Measurements from ENCODE around the gene DTX1. TPM values are rescaled to one million over a fixed set of nuclear protein-coding genes. Genes with fewer than 3 reads are reported as not detected.

Gene DTX1
- total and polyA plus RNA-seq, 4 donors: 14.4 to 83.5 (median 48.3) TPM

DNA sequence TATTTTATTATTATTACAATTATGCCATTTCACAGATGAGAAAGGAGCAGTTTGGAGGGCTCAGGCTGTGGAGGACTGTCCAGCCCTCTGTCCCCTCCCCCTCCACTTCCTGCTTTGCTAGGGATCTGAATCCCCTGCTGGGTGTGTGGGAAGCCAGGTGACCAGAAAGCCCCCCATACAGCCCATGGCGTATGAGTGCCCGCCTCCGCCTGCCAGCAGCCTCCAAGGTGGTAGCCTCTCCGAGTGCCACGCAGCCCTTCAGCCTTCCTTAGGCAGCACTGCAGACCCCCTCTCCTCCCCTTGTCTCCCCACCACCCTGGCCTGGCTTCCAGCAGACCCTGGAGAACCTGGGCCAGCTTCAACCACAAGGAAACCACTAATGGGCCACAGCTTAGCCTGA is 12.6 kb downstream of the DTX1 start:
- H3K9me3 ChIP-seq (ENCODE audit: control insufficient read depth, insufficient read depth, low read length): no peaks in the 10 kb centered on the region
- H3K4me1 ChIP-seq (ENCODE audit: control insufficient read depth, insufficient read depth, low read length): peaks cover 63% of the 10 kb centered on the region
- H3K36me3 ChIP-seq (ENCODE audit: control insufficient read depth, insufficient read depth, low read length): peaks cover 39% of the 10 kb centered on the region
- no peak overlapping the region for H3K4me3 ChIP-seq (ENCODE audit: low read depth, low read length)
- WGBS (ENCODE audit: insufficient coverage): 71% methylated on average over 5 of the region's 5 CpGs
- H3K27ac ChIP-seq (ENCODE audit: low read depth, low read length): no peak overlapping the region
- no peak for DNase-seq (ENCODE audit: low read depth in 4 of 6, low spot score in 6 of 6)
- H3K27me3 ChIP-seq (ENCODE audit: control insufficient read depth, insufficient read depth, low read length): no peaks in the 10 kb centered on the region

DNA sequence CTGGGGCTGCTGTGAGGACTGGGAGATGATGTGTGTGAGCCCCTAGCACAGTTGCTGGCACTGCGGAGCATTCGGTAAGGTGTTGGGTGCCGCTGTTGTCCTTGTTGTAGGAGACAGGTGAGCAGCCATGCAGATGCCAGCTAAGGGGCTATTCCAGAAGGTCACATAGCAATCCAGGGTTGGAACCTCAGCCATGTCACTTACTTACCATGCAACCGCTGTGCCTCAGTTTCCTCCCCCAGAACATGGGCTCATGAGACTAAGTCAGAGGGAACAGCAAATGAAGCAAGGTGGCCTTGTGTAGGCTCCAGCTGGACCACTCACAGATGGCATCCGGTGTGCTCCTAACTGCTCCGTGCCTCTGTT is 13.2 kb downstream of the DTX1 start:
- H3K27ac ChIP-seq (ENCODE audit: low read depth, low read length): no peak overlapping the region
- H3K36me3 ChIP-seq (ENCODE audit: control insufficient read depth, insufficient read depth, low read length): peaks cover 43% of the 10 kb centered on the region
- no peaks in the 10 kb centered on the region for H3K27me3 ChIP-seq (ENCODE audit: control insufficient read depth, insufficient read depth, low read length)
- no peak overlapping the region for H3K4me3 ChIP-seq (ENCODE audit: low read depth, low read length)
- no peaks in the 10 kb centered on the region for H3K9me3 ChIP-seq (ENCODE audit: control insufficient read depth, insufficient read depth, low read length)
- WGBS (ENCODE audit: insufficient coverage): 100% methylated on average over 2 of the region's 6 CpGs
- DNase-seq (ENCODE audit: low read depth in 4 of 6, low spot score in 6 of 6): no peak
- peaks cover 64% of the 10 kb centered on the region for H3K4me1 ChIP-seq (ENCODE audit: control insufficient read depth, insufficient read depth, low read length)

- Histone ChIP-seq H3K27ac (ENCODE audit: low read depth, low read length) (no peak overlapping the region), H3K9me3 (ENCODE audit: control insufficient read depth, insufficient read depth, low read length) (no peaks in the 10 kb centered on the region), H3K27me3 (ENCODE audit: control insufficient read depth, insufficient read depth, low read length) (no peaks in the 10 kb centered on the region), H3K4me3 (ENCODE audit: low read depth, low read length) (no peak overlapping the region), H3K36me3 (ENCODE audit: control insufficient read depth, insufficient read depth, low read length) (peaks cover 41% of the 10 kb centered on the region), H3K4me1 (ENCODE audit: control insufficient read depth, insufficient read depth, low read length) (peaks cover 63% of the 10 kb centered on the region)
- no peak for DNase-seq (ENCODE audit: low read depth in 4 of 6, low spot score in 6 of 6)
- WGBS (ENCODE audit: insufficient coverage): 84% methylated on average over 6 of the region's 15 CpGs
These were observed 13.8 kb downstream of the DTX1 start for GRCh38 chr12:113070117-113070906.

GRCh38 chr12:113071135-113072112 is 14.9 kb downstream of the DTX1 start:
- WGBS (ENCODE audit: insufficient coverage): 16% methylated on average over 21 of the region's 21 CpGs
- Histone ChIP-seq H3K4me3 (ENCODE audit: low read depth, low read length) (no peak overlapping the region), H3K36me3 (ENCODE audit: control insufficient read depth, insufficient read depth, low read length) (peaks cover 33% of the 10 kb centered on the region), H3K27ac (ENCODE audit: low read depth, low read length) (peak overlapping the region; percentile 73), H3K9me3 (ENCODE audit: control insufficient read depth, insufficient read depth, low read length) (no peaks in the 10 kb centered on the region), H3K27me3 (ENCODE audit: control insufficient read depth, insufficient read depth, low read length) (no peaks in the 10 kb centered on the region), H3K4me1 (ENCODE audit: control insufficient read depth, insufficient read depth, low read length) (peaks cover 59% of the 10 kb centered on the region)
- DNase-seq (ENCODE audit: low read depth in 4 of 6, low spot score in 6 of 6): peak in 2 of 6 donors; percentile 44 to 74

GRCh38 chr12:113072136-113072535 is 15.6 kb downstream of the DTX1 start:
- WGBS (ENCODE audit: insufficient coverage): 63% methylated on average over 2 of the region's 3 CpGs
- Histone ChIP-seq H3K27me3 (ENCODE audit: control insufficient read depth, insufficient read depth, low read length) (no peaks in the 10 kb centered on the region), H3K27ac (ENCODE audit: low read depth, low read length) (peak overlapping the region; percentile 73), H3K9me3 (ENCODE audit: control insufficient read depth, insufficient read depth, low read length) (no peaks in the 10 kb centered on the region), H3K4me1 (ENCODE audit: control insufficient read depth, insufficient read depth, low read length) (peaks cover 53% of the 10 kb centered on the region), H3K36me3 (ENCODE audit: control insufficient read depth, insufficient read depth, low read length) (peaks cover 30% of the 10 kb centered on the region), H3K4me3 (ENCODE audit: low read depth, low read length) (no peak overlapping the region)
- DNase-seq (ENCODE audit: low read depth in 4 of 6, low spot score in 6 of 6): no peak

DNA sequence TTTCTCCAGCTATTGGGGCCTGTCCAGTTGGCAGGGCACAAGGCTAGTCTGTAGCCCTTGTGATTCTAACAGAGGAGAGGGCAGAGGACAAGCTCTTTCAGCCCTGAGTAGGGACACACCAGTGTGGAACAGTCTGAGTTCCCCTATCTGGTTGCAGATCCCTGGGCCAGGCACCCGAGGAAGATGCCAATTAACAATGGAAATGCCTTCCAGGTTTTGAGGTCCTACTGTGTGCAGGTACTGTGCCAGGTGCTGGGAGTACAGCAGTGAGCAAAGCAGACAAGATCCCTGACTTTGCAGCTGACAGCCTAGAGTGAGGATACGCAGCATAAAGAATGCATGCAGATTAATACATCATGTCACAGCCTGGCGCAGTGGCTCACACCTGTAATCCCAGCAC is 17.1 kb downstream of the DTX1 start:
- Histone ChIP-seq H3K27me3 (ENCODE audit: control insufficient read depth, insufficient read depth, low read length) (no peaks in the 10 kb centered on the region), H3K4me1 (ENCODE audit: control insufficient read depth, insufficient read depth, low read length) (peaks cover 50% of the 10 kb centered on the region), H3K4me3 (ENCODE audit: low read depth, low read length) (no peak overlapping the region), H3K36me3 (ENCODE audit: control insufficient read depth, insufficient read depth, low read length) (peaks cover 42% of the 10 kb centered on the region), H3K9me3 (ENCODE audit: control insufficient read depth, insufficient read depth, low read length) (no peaks in the 10 kb centered on the region), H3K27ac (ENCODE audit: low read depth, low read length) (no peak overlapping the region)
- DNase-seq (ENCODE audit: low read depth in 4 of 6, low spot score in 6 of 6): no peak
- WGBS (ENCODE audit: insufficient coverage): 92% methylated on average over 3 of the region's 3 CpGs

GRCh38 chr12:113075137-113075683 is 18.7 kb downstream of the DTX1 start:
- no peaks in the 10 kb centered on the region for H3K9me3 ChIP-seq (ENCODE audit: control insufficient read depth, insufficient read depth, low read length)
- H3K27me3 ChIP-seq (ENCODE audit: control insufficient read depth, insufficient read depth, low read length): no peaks in the 10 kb centered on the region
- no peak overlapping the region for H3K27ac ChIP-seq (ENCODE audit: low read depth, low read length)
- 54% methylated on average over 5 of the region's 6 CpGs for WGBS (ENCODE audit: insufficient coverage)
- H3K36me3 ChIP-seq (ENCODE audit: control insufficient read depth, insufficient read depth, low read length): peaks cover 41% of the 10 kb centered on the region
- DNase-seq (ENCODE audit: low read depth in 4 of 6, low spot score in 6 of 6): no peak
- no peak overlapping the region for H3K4me3 ChIP-seq (ENCODE audit: low read depth, low read length)
- peaks cover 39% of the 10 kb centered on the region for H3K4me1 ChIP-seq (ENCODE audit: control insufficient read depth, insufficient read depth, low read length)

- DNase-seq (ENCODE audit: low read depth in 4 of 6, low spot score in 6 of 6): no peak
- H3K4me1 ChIP-seq (ENCODE audit: control insufficient read depth, insufficient read depth, low read length): peaks cover 20% of the 10 kb centered on the region
- no peak overlapping the region for H3K4me3 ChIP-seq (ENCODE audit: low read depth, low read length)
- H3K27me3 ChIP-seq (ENCODE audit: control insufficient read depth, insufficient read depth, low read length): no peaks in the 10 kb centered on the region
- WGBS (ENCODE audit: insufficient coverage): 48% methylated on average over 64 of the region's 70 CpGs
- no peaks in the 10 kb centered on the region for H3K9me3 ChIP-seq (ENCODE audit: control insufficient read depth, insufficient read depth, low read length)
- peaks cover 42% of the 10 kb centered on the region for H3K36me3 ChIP-seq (ENCODE audit: control insufficient read depth, insufficient read depth, low read length)
- H3K27ac ChIP-seq (ENCODE audit: low read depth, low read length): no peak overlapping the region
These were observed 20.7 kb downstream of the DTX1 start for GRCh38 chr12:113077057-113077858.

GRCh38 chr12:113077859-113078255 is 21.3 kb downstream of the DTX1 start:
- DNase-seq (ENCODE audit: low read depth in 4 of 6, low spot score in 6 of 6): no peak
- peaks cover 47% of the 10 kb centered on the region for H3K36me3 ChIP-seq (ENCODE audit: control insufficient read depth, insufficient read depth, low read length)
- H3K4me1 ChIP-seq (ENCODE audit: control insufficient read depth, insufficient read depth, low read length): peaks cover 17% of the 10 kb centered on the region
- H3K27ac ChIP-seq (ENCODE audit: low read depth, low read length): no peak overlapping the region
- WGBS (ENCODE audit: insufficient coverage): 28% methylated on average over 41 of the region's 48 CpGs
- H3K27me3 ChIP-seq (ENCODE audit: control insufficient read depth, insufficient read depth, low read length): no peaks in the 10 kb centered on the region
- no peaks in the 10 kb centered on the region for H3K9me3 ChIP-seq (ENCODE audit: control insufficient read depth, insufficient read depth, low read length)
- H3K4me3 ChIP-seq (ENCODE audit: low read depth, low read length): no peak overlapping the region
